Thyroid gland (tissue), 4 donors: ENCODE results near the gene PTPRN2.

ENCODE experiments used
- CTCF ChIP-seq, 6 experiments: fragments of 200-600 bp in 3 of 6; fragments of 450-650 bp in 3 of 6; sonication (generic) in 3 of 6; IDR thresholded peaks; one replicate each; pipeline ENCODE4 v1.5.1; 2016 to 2019; ENCODE audit warnings: antibody characterized with exemption in 6 of 6, mild to moderate bottlenecking in 2 of 6, inconsistent platforms in 1 of 6, moderate library complexity in 1 of 6
- POLR2A ChIP-seq, 2 donors: fragments of 450-650 bp; IDR thresholded peaks; one replicate each; pipeline ENCODE4 v1.6.1; 2017; ENCODE audit warnings: antibody characterized with exemption in 2 of 2, mild to moderate bottlenecking in 2 of 2, moderate library complexity in 1 of 2

- no peak for TF ChIP-seq POLR2A (IDR thresholded peaks at IDR 0.05)
- no peak for TF ChIP-seq CTCF (IDR thresholded peaks at IDR 0.05)
These were observed 565.8 kb downstream of the PTPRN2 start for GRCh38 chr7:158021836-158022235.
